DND-41 (cell line): ENCODE measurements around the gene NCKAP5L.

Experiments
- ATAC-seq: fragments of 200-7000 bp; cut with Tn5 transposase; 3 replicates; pipeline ENCODE4 v1.9.1; 2021; ENCODE audit warnings: low read depth; ENCODE audit not compliant: insufficient read depth
- DNase-seq: peaks from one replicate; pipeline ENCODE4 v3.0.0-alpha.2; 2020
- H2AFZ ChIP-seq: 2 replicates; pipeline ENCODE4 v1.6.0; 2012; ENCODE audit warnings: low read depth, low read length
- H3K27ac ChIP-seq: 2 replicates; pipeline ENCODE4 v1.5.1; 2012; ENCODE audit warnings: low read length, inconsistent platforms
- H3K27me3 ChIP-seq: fragments of 200-600 bp; sonication (generic); 2 replicates; pipeline ENCODE4 v1.6.0; 2012; ENCODE audit warnings: low read length, mild to moderate bottlenecking, inconsistent platforms; ENCODE audit not compliant: insufficient read depth, poor library complexity
- H3K36me3 ChIP-seq: 2 replicates; pipeline ENCODE4 v1.5.1; 2012; ENCODE audit warnings: low read length, inconsistent platforms; ENCODE audit not compliant: insufficient read depth
- H3K4me1 ChIP-seq: 2 replicates; pipeline ENCODE4 v1.5.1; 2012; ENCODE audit warnings: mild to moderate bottlenecking, low read length; ENCODE audit not compliant: insufficient read depth
- H3K4me2 ChIP-seq: 2 replicates; pipeline ENCODE4 v1.6.0; 2012; ENCODE audit warnings: mild to moderate bottlenecking, moderate library complexity, low read length, inconsistent platforms; ENCODE audit not compliant: insufficient read depth
- H3K4me3 ChIP-seq, 2 experiments: fragments of 200-600 bp in 1 of 2; shearing (Covaris generic) in 1 of 2; 2 replicates each; pipeline ENCODE4 v1.5.1; 2012 to 2016; ENCODE audit warnings: inconsistent platforms in 2 of 2, low read length in 2 of 2, mild to moderate bottlenecking in 2 of 2, low read depth in 1 of 2, moderate library complexity in 1 of 2
- H3K79me2 ChIP-seq: 2 replicates; pipeline ENCODE4 v1.6.0; 2012; ENCODE audit warnings: low read length, inconsistent platforms; ENCODE audit not compliant: insufficient read depth
- H3K9ac ChIP-seq: 2 replicates; pipeline ENCODE4 v1.6.0; 2012; ENCODE audit warnings: low read depth, mild to moderate bottlenecking, inconsistent platforms, low read length, moderate library complexity
- H3K9me3 ChIP-seq: 2 replicates; pipeline ENCODE4 v1.5.1; 2012; ENCODE audit warnings: low read length, moderate library complexity, mild to moderate bottlenecking, inconsistent platforms; ENCODE audit not compliant: insufficient read depth, severe bottlenecking
- H4K20me1 ChIP-seq: 2 replicates; pipeline ENCODE4 v1.6.0; 2012; ENCODE audit warnings: low read length; ENCODE audit not compliant: insufficient read depth
- EZH2 ChIP-seq: IDR thresholded peaks from 3 replicates; pipeline ENCODE4 v1.6.1; 2012; ENCODE audit warnings: borderline replicate concordance, low read depth, mild to moderate bottlenecking, moderate library complexity, low read length, inconsistent platforms; ENCODE audit not compliant: severe bottlenecking
- TF ChIP-seq, protein P1 (sequence below): IDR thresholded peaks from 2 replicates; pipeline ENCODE4 v1.5.1; 2012; ENCODE audit warnings: borderline replicate concordance, low read length, moderate library complexity, mild to moderate bottlenecking; ENCODE audit not compliant: poor library complexity, severe bottlenecking; ENCODE audit errors: extremely low read depth

Gene NCKAP5L

DNA sequence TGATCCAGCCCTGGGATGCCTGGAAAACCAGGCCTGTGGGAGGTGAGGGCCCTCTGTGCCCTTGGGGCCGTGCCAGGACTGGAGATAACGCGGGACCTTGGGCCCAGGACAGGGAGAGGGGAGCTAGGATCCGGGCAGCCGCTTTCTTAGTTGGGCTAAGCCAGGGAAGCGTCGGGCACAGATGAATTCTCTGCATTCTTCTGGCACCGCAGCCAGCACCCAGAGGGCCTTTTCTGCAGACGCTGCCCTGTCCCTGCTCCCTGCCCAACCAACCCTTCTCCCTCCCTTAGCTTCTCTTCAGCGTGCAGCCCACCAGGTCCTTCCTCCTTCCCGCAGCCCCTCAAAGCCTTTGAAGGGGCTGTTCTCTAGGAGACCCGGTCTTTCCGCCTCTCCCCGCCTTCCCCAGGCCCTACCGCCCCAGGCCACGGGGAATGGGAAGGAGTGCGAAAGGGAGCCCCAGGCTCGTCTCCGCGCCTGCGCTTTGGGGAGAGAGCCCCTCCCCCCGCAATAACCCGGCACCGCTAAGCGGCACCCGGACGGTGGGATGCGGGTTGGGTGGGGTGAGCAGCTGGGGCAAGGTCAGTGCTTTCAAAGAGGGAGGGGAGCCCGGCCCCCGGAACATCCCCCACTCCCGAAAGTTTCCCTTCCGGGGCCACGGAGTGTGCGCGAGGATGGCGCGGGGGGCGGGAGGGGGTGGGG lies 663 bp downstream of the NCKAP5L start:
- ATAC-seq: peak; percentile 48
- peaks cover 35% of the 10 kb centered on the region for H4K20me1 ChIP-seq

DNA sequence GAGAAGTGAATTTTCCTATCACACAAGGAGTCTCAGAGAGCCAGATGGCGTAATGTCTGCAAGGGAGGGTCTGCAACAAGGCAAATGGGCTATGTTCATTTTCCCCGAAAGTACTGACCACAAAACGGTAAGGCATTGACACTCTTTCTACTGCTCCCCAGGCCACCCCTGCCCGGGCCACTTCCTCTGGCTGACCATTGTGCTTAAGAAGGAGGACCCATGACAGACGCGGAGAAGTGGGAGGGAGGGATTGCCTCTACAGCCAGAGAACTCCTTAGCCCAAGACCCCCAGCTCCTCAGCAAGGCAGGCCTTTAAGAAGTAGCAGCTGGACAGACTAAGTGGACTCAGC lies 1.2 kb downstream of the NCKAP5L start:
- peaks cover 9% of the 10 kb centered on the region; the same call in 1 of the 2 replicates for H3K36me3 ChIP-seq
- H3K4me3 ChIP-seq: peak overlapping the region; percentile 47 to 84; a peak in 3 of 4 replicates
- ATAC-seq (no peak), DNase-seq (no peak)
- H3K4me1 ChIP-seq: peaks cover 38% of the 10 kb centered on the region
- H3K9me3 ChIP-seq: no peaks in the 10 kb centered on the region
- H3K4me2 ChIP-seq: peak overlapping the region; percentile 97
- H3K79me2 ChIP-seq: peaks cover 56% of the 10 kb centered on the region
- H3K27ac ChIP-seq: peak overlapping the region; percentile 74
- no peak overlapping the region for H2AFZ ChIP-seq
- no peaks in the 10 kb centered on the region for H3K27me3 ChIP-seq
- peaks cover 35% of the 10 kb centered on the region for H4K20me1 ChIP-seq
- no peak for TF ChIP-seq EZH2
- TF ChIP-seq, protein P1, sequence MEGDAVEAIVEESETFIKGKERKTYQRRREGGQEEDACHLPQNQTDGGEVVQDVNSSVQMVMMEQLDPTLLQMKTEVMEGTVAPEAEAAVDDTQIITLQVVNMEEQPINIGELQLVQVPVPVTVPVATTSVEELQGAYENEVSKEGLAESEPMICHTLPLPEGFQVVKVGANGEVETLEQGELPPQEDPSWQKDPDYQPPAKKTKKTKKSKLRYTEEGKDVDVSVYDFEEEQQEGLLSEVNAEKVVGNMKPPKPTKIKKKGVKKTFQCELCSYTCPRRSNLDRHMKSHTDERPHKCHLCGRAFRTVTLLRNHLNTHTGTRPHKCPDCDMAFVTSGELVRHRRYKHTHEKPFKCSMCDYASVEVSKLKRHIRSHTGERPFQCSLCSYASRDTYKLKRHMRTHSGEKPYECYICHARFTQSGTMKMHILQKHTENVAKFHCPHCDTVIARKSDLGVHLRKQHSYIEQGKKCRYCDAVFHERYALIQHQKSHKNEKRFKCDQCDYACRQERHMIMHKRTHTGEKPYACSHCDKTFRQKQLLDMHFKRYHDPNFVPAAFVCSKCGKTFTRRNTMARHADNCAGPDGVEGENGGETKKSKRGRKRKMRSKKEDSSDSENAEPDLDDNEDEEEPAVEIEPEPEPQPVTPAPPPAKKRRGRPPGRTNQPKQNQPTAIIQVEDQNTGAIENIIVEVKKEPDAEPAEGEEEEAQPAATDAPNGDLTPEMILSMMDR: no peak
- H3K9ac ChIP-seq: peak overlapping the region; percentile 74

More for the DNA sequence above, 663 bp downstream of the NCKAP5L start:
- Histone ChIP-seq H3K79me2 (peaks cover 52% of the 10 kb centered on the region), H3K4me1 (peaks cover 37% of the 10 kb centered on the region), H2AFZ (peak overlapping the region; percentile 71), H3K36me3 (peaks cover 9% of the 10 kb centered on the region; the same call in 1 of the 2 replicates), H3K4me2 (peak overlapping the region; percentile 97), H3K27ac (peak overlapping the region; percentile 74), H3K9me3 (no peaks in the 10 kb centered on the region), H3K27me3 (no peaks in the 10 kb centered on the region), H3K9ac (peak overlapping the region; percentile 74), H3K4me3 (peak overlapping the region; percentile 47 to 84; a peak in 3 of 4 replicates)
- DNase-seq: peak; percentile 86
- TF ChIP-seq, protein P1: no peak
- no peak for TF ChIP-seq EZH2

DNA sequence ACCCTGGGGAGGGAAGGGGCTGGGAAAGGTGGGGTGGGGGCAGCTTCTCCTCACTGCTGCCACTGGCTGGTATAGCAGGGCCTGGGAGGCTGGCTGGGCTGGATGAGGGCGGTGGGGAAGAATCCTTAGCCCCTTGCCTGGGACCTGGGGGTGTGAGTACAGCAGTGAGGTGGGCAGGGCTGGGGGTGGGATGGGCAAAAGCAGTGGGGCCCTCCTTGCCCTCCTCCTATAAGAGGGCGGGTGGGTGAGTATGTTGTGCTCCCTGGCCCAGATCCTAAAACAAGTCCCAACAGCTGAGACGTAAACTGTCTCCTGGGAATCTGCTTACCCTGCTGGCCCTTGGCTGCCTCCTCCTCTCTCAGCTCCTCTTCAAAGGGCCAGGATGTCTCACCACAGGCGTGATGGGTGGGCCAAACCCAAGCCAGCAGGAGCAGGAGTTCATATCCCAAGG lies 2.2 kb downstream of the NCKAP5L start:
- Histone ChIP-seq H3K27ac (no peak overlapping the region), H2AFZ (no peak overlapping the region), H3K9me3 (no peaks in the 10 kb centered on the region), H3K4me3 (no peak overlapping the region), H3K4me1 (peaks cover 48% of the 10 kb centered on the region), H3K9ac (no peak overlapping the region), H4K20me1 (peaks cover 43% of the 10 kb centered on the region), H3K36me3 (peaks cover 9% of the 10 kb centered on the region; the same call in 1 of the 2 replicates), H3K4me2 (no peak overlapping the region; the same call in 1 of the 2 replicates), H3K27me3 (no peaks in the 10 kb centered on the region), H3K79me2 (peaks cover 66% of the 10 kb centered on the region)
- TF ChIP-seq, protein P1: no peak
- no peak for TF ChIP-seq EZH2
- ATAC-seq (no peak), DNase-seq (no peak)
